Suprapubic skin (tissue), 4 donors: Measurements from ENCODE around the gene IL34. TPM values are rescaled to one million over a fixed set of nuclear protein-coding genes. Genes with fewer than 3 reads are reported as not detected.

Experiments used
- DNase-seq, 2 donors: peaks; one replicate each; pipeline ENCODE4 v3.0.0-alpha.2; 2019; ENCODE audit warnings: low spot score in 2 of 2
- H3K27ac ChIP-seq: fragments of 200-600 bp; sonication (generic); one replicate; pipeline ENCODE4 v1.5.1; 2019
- H3K27me3 ChIP-seq: fragments of 200-600 bp; sonication (generic); one replicate; pipeline ENCODE4 v1.5.1; 2019
- H3K36me3 ChIP-seq: fragments of 200-600 bp; sonication (generic); one replicate; pipeline ENCODE4 v1.5.1; 2019
- H3K4me1 ChIP-seq: fragments of 200-600 bp; sonication (generic); one replicate; pipeline ENCODE4 v1.5.1; 2019
- H3K4me3 ChIP-seq: fragments of 200-600 bp; sonication (generic); one replicate; pipeline ENCODE4 v1.5.1; 2019; ENCODE audit warnings: mild to moderate bottlenecking
- H3K9me3 ChIP-seq: fragments of 200-600 bp; sonication (generic); one replicate; pipeline ENCODE4 v1.5.1; 2019
- CTCF ChIP-seq, 2 donors: fragments of 200-600 bp in 1 of 2; fragments of 450-650 bp in 1 of 2; sonication (generic) in 1 of 2; IDR thresholded peaks; one replicate each; pipeline ENCODE4 v1.5.1; 2016 to 2019; ENCODE audit warnings: antibody characterized with exemption in 2 of 2, mild to moderate bottlenecking in 1 of 2, moderate library complexity in 1 of 2
- EP300 ChIP-seq: sonication (generic); formaldehyde crosslinking; IDR thresholded peaks from one replicate; pipeline ENCODE4 v1.6.1; 2017; ENCODE audit warnings: antibody characterized with exemption
- POLR2A ChIP-seq, 2 donors: fragments of 450-650 bp; IDR thresholded peaks; one replicate each; pipeline ENCODE4 v1.6.1; 2017; ENCODE audit warnings: antibody characterized with exemption in 2 of 2, mild to moderate bottlenecking in 2 of 2, moderate library complexity in 2 of 2
- POLR2AphosphoS5 ChIP-seq, 3 donors: sonication (generic); formaldehyde crosslinking; IDR thresholded peaks; one replicate each; pipeline ENCODE4 v1.6.1; 2017; ENCODE audit warnings: antibody characterized with exemption in 3 of 3
- WGBS: methylation state at CpG from one replicate; pipeline ENCODE4 v1.1.5; 2018; 5-methylcytosine and 5-hydroxymethylcytosine counted together
- total RNA-seq, 4 donors: library from RNA; depleted of rRNA; stranded (reverse); fragments of >200 nt; gene quantifications; one replicate each; pipeline ENCODE4 v1.1.0, GENCODE V29; 2016

IL34 gene
- total RNA-seq, 4 donors from 2014 or later, result 64.2 to 187 (median 92.5) TPM

GRCh38 chr16:70695331-70696070, 49.1 kb downstream of the IL34 start:
- H3K36me3 ChIP-seq, result no peaks in the 10 kb centered on the region
- DNase-seq, result no peak
- no peak overlapping the region for H3K4me3 ChIP-seq
- H3K27ac ChIP-seq, result peak overlapping the region; percentile 91
- 40% methylated on average over 8 of the region's 14 CpGs for WGBS
- no peak for TF ChIP-seq EP300
- no peak for TF ChIP-seq POLR2A (IDR thresholded peaks at IDR 0.05)
- TF ChIP-seq CTCF (IDR thresholded peaks at IDR 0.05), result no peak
- TF ChIP-seq POLR2AphosphoS5 (IDR thresholded peaks at IDR 0.05), result no peak
- H3K9me3 ChIP-seq, result no peaks in the 10 kb centered on the region
- H3K27me3 ChIP-seq, result no peaks in the 10 kb centered on the region
- H3K4me1 ChIP-seq, result peaks cover 100% of the 10 kb centered on the region

DNA sequence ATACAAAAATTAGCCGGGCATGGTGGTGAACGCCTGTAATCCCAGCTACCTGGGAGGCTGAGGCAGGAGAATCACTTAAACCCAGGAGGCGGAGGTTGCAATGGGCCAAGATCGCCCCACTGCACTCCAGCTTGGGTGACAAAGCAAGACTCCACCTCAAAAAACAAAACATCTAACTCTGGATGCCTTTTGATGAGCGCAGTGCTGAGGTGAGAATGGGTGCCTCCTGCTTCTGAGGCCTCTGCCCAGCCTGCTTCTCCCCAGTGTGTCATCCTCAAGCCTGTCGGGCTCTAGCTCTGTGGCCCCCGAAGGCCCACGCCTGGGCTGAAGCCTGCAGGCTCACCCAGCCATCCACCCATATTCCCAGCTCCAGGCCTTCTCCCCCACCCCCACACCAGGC, 50.0 kb downstream of the IL34 start:
- no peak for TF ChIP-seq POLR2A (IDR thresholded peaks at IDR 0.05)
- TF ChIP-seq EP300, result no peak
- no peak for TF ChIP-seq CTCF (IDR thresholded peaks at IDR 0.05)
- no peak for TF ChIP-seq POLR2AphosphoS5 (IDR thresholded peaks at IDR 0.05)
- Histone ChIP-seq H3K9me3 (no peaks in the 10 kb centered on the region), H3K27me3 (no peaks in the 10 kb centered on the region), H3K4me3 (no peak overlapping the region), H3K27ac (peak overlapping the region; percentile 91), H3K36me3 (no peaks in the 10 kb centered on the region), H3K4me1 (peaks cover 100% of the 10 kb centered on the region)
- no peak for DNase-seq
- 92% methylated on average over 8 of the region's 8 CpGs for WGBS

GRCh38 chr16:70696952-70697593, 50.7 kb downstream of the IL34 start:
- Histone ChIP-seq H3K4me1 (peaks cover 100% of the 10 kb centered on the region), H3K9me3 (no peaks in the 10 kb centered on the region), H3K27me3 (no peaks in the 10 kb centered on the region), H3K4me3 (no peak overlapping the region), H3K36me3 (no peaks in the 10 kb centered on the region), H3K27ac (peak overlapping the region; percentile 91)
- TF ChIP-seq EP300 (no peak), CTCF (IDR thresholded peaks at IDR 0.05) (no peak), POLR2A (IDR thresholded peaks at IDR 0.05) (no peak), POLR2AphosphoS5 (IDR thresholded peaks at IDR 0.05) (no peak)
- DNase-seq, result no peak
- WGBS, result 33% methylated on average over 12 of the region's 19 CpGs

DNA sequence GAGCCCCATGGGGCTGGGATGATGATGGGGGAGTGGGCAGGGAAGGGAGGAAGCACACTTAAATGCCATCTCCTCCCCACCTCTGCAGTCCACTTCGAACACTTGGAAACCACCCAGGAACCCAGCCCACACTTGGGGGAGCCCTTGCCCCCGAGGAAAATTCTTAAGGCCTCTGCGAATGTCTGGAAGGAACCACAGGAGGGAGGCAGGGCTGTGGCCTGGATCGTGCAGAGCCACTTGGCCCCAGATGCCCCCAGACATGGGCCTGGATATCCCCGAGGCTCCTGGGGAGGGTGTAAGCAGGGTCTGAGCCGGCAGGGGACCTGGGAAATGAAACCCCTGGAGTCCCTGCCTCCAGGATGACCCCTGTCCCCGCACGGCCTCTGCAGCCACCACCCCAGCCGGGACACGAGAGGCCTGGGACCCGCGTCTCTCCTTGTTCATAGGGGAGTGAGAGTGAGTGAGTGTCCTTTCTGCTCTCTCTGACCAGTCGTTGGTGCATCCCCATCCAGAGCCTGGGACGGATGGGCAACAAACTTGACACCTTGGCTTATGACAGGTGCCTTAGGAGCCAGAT, 51.3 kb downstream of the IL34 start:
- Histone ChIP-seq H3K27me3 (no peaks in the 10 kb centered on the region), H3K36me3 (no peaks in the 10 kb centered on the region), H3K9me3 (no peaks in the 10 kb centered on the region), H3K4me1 (peaks cover 100% of the 10 kb centered on the region), H3K4me3 (no peak overlapping the region), H3K27ac (peak overlapping the region; percentile 91)
- 50% methylated on average over 6 of the region's 14 CpGs for WGBS
- TF ChIP-seq EP300 (no peak), POLR2A (IDR thresholded peaks at IDR 0.05) (no peak), CTCF (IDR thresholded peaks at IDR 0.05) (no peak), POLR2AphosphoS5 (IDR thresholded peaks at IDR 0.05) (no peak)
- no peak for DNase-seq

DNA sequence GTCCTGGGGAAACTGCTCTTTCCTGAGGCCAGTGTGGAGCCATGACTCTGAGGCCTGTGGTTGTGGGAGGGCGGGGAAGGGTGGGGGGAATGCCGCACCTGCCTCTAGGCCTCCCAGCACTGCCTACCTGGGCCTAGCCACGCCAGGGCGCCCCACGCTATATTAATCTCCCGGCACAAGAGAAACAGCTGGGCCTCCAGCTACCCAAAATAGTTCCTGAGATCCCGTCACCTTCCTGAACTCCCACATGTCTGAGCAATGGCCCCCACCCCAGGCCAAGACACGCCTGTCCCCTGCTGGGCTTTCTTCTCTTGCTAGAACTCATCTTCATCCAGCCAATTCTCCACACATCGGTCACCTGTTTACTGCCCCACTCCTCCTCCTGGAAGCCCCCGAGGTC, 52.5 kb downstream of the IL34 start:
- TF ChIP-seq EP300 (no peak), POLR2A (IDR thresholded peaks at IDR 0.05) (no peak), CTCF (IDR thresholded peaks at IDR 0.05) (no peak), POLR2AphosphoS5 (IDR thresholded peaks at IDR 0.05) (no peak)
- Histone ChIP-seq H3K4me1 (peaks cover 100% of the 10 kb centered on the region), H3K4me3 (no peak overlapping the region), H3K27ac (peak overlapping the region; percentile 77), H3K36me3 (no peaks in the 10 kb centered on the region), H3K27me3 (no peaks in the 10 kb centered on the region), H3K9me3 (no peaks in the 10 kb centered on the region)
- WGBS, result 71% methylated on average over 9 of the region's 10 CpGs
- DNase-seq, result no peak
